Measurements from ENCODE around the gene KIRREL3.
A peak's percentile ranks its signal among the peaks of the same experiment; 100 is the strongest.

KIRREL3 gene

DNA sequence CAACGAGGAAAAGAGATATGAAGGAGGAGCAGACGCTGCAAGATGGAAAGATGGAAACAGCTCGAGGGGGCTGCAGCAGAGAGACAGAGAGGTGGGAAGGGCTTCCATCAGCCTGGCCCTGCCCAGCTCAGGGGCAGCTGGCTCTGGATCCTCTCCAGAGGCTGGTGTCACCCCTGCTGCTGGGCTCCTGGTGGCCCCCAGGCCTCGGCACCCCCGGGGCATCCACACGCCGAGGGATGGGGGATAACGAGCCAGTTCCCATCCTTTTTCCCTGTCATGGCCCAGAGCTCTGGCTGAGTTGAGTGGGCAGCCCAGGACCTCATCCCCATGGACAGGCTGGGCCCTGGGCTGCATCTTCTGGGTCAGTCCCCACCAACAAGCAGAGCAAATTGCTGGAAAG, 542.8 kb downstream of the KIRREL3 start:
- DNase-seq = no peak

- peak in 1 of 2 donors; percentile 24 for DNase-seq
Observed at GRCh38 chr11:126456783-126457542, 543.6 kb downstream of the KIRREL3 start.

GRCh38 chr11:126456089-126456488, 544.5 kb downstream of the KIRREL3 start:
- DNase-seq = no peak

DNA sequence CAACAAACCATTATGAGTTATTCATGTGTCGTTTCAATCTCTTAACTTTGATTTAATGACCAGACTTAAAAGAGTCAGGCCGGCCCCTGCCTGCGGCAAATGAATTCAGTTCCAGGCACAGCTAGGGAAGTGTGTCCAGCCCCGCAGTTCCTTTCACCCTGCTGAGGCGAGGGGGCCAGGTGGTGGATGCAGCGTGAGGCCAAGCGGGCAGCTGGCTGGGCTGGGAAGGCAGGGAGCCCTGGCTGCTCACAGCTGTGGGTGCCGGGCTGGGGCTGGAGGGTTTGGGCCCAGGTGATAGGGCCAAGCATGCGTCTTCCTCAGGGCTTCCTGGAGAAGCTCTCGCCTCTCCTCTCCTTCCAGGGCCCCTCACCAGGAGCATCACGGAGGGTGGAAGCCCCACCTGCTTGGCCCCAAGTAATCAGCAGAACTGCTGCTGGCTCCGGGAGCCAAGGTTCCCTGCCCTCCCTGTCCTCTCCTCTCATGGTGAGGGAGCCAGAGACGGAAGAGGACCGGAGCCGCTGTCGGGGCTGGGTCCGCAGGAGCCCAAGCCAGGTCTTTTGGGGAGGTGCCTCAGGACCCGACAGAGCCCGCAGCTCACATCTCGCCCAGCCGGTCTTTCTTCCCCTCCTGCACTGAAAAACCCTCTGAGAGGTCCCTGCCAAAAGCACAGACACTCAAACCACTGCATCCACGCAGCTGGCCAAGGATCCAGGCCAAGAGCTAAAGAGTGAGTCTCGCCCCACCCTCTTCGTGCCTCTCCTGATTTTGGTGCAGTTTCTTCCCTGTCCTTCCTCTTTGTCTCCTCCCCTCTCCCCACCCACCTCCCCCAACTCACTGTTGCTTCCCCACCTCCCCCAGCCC, 548.1 kb downstream of the KIRREL3 start:
- DNase-seq = no peak

GRCh38 chr11:126451211-126451802, 549.3 kb downstream of the KIRREL3 start:
- no peak for DNase-seq

DNA sequence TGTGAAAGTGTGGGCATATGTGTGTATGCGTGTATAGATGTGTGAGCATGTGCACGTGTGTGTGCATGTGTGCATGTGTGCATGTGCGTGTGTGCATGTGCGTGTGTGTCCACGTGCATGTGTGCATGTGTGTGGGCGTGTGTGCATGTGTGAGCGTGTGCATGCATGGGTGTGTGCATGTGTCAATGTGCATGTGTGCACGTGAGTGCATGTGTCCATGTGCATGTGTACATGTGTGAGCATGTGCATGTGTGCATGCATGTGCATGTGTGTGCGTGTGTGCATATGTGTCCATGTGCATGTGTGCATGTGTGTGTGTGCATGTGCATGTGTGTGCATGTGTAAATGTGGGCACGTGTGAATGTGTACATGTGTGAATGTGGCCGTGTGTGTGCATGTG, 549.8 kb downstream of the KIRREL3 start:
- DNase-seq = no peak

GRCh38 chr11:126450198-126450597, 550.4 kb downstream of the KIRREL3 start:
- DNase-seq = no peak

DNA sequence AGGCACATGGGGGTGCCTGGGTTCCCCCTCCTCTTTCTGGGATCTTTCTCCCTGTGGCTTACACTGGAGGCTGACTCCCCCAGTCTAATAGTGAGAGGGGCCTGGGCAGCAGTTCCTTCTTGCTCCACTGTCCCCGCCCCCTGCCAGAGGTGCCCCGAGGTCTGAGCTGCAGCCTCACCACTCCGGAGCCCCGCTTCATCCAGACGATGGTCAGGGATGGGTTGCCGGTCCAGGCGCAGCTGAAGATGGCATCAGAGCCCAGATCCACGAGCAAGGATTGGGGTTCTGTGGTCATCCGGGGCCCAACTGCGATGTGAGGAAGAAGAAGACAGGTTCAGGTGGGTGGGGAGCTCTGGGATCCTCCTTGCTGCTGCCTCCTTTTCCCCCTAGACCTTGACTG, 554.0 kb downstream of the KIRREL3 start:
- no peak for DNase-seq

- no peak for DNase-seq
Observed at GRCh38 chr11:126444072-126444471, 556.5 kb downstream of the KIRREL3 start.

DNA sequence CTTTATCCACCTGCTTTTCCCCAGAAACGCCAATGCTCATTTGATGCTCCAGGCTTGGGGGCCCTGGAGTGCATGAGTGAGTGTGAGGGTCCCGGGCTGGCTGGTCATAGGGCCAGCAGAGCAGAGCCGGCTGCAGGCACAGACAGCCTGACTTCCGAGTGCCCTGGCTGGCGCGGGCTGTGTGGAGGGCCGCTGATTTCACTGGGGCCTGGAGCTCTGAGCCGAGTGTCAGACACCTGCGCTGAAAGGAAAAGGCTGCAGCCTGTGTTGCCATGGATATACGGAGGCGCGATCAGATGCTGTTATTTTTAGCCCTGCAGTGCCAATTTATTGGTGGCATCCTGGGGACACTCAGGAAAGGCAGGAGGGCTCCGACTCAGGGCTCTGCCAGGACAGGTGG, 557.5 kb downstream of the KIRREL3 start:
- DNase-seq = no peak

GRCh38 chr11:126440792-126441514, 559.6 kb downstream of the KIRREL3 start:
- peak; percentile 74 to 77 for DNase-seq

- no peak for DNase-seq
Observed at GRCh38 chr11:126440276-126440675, 560.3 kb downstream of the KIRREL3 start.

DNA sequence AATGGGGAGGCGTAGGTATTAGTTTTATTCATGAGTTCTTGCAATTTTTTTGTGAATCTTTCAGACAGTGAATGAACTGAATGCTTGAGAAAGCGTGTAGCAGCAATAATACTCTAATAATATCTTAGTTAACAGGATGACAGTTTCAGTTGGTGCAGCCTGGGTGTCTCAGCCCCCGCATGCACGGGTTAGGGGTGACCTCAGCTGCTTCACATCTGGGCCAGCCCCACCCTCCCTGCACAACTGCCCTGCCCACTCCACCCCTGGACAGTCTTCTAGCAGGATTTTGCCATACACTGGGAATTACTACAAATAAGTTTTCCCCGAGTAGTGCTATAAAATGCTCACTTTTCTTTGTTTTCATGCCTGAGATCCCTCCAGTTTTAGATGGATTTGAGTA, 561.9 kb downstream of the KIRREL3 start:
- DNase-seq = peak; percentile 14 to 62

DNA sequence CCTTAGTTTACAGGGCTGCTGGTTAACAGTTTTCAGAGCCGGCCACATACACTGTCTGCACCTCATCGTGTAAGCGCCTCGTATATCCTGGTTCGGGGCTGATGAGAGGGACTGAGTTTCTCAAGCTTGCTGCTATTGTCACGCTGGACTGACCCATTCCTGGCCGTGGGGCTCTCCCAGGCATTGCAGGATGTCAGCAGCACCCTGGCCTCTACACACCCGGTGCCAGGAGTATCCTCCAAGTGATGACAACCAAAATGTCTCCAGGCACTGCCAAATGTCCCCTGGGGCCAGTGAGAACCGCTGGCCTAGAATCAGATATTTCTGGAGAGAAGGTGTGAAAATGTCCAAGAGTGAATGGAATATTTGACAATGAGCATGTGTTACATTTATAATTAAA, 562.3 kb downstream of the KIRREL3 start:
- no peak for DNase-seq

DNA sequence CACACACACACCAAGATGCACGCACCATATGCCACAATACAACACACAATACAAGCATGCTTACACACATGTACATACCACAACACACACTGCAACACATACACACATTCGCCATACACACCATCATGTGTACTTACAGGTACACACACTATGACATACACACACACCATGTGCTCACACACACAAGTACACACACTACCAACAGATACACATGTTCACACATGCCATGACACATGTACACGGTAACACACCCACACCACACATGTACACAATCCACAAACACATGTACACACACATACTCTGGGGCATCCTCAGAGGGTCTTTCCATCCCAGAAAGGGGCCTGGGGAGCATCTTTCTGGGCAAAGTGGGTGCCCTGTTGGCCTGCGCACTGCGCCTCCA, 562.8 kb downstream of the KIRREL3 start:
- no peak for DNase-seq

DNA sequence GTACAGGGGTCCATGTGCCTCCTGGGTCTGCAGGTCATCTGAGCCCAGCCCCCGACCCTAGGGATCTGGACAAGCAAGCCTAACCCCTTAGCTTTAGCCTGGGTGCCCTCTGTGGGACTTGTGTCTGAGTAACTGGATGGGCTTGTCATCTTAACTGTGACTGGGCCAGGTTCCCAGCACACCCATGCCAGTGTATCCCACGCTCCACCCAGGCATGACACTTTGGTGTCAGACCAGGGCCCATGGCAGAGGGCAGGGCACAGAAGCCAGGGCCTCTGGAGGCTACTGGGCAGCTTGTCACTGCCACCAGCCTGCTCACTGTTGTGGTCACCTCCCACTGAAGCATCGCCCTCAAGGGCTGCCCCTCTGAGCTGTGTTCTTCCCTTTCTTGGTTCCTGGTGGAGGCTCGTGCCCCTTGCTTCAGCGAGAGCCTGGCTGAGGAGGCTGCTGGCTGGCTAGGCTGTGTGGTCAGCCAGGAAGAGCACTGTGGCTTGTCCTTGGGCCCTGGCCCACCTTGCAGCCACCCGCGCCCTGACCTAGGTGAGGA, 564.3 kb downstream of the KIRREL3 start:
- peak; percentile 28 to 64 for DNase-seq

DNA sequence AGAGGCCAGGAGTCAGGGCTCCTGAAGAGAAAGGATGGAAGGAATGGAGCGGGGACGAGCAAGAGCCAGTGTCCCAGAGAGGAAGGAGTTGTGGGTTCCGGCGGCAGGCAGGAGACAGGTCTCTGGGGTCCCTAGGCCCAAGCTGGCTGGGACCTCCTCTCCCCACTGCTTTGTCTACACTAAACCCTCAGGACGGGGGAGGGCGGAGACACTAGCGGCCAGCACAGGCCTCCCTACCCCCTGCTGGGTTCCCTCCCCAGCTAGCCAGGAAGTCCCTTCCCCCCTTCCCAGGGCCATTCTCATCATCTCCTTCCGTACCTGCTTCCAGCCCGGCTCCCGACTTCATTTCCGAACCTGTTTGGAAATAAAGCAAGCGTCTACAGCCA, 565.6 kb downstream of the KIRREL3 start:
- no peak for DNase-seq

DNA sequence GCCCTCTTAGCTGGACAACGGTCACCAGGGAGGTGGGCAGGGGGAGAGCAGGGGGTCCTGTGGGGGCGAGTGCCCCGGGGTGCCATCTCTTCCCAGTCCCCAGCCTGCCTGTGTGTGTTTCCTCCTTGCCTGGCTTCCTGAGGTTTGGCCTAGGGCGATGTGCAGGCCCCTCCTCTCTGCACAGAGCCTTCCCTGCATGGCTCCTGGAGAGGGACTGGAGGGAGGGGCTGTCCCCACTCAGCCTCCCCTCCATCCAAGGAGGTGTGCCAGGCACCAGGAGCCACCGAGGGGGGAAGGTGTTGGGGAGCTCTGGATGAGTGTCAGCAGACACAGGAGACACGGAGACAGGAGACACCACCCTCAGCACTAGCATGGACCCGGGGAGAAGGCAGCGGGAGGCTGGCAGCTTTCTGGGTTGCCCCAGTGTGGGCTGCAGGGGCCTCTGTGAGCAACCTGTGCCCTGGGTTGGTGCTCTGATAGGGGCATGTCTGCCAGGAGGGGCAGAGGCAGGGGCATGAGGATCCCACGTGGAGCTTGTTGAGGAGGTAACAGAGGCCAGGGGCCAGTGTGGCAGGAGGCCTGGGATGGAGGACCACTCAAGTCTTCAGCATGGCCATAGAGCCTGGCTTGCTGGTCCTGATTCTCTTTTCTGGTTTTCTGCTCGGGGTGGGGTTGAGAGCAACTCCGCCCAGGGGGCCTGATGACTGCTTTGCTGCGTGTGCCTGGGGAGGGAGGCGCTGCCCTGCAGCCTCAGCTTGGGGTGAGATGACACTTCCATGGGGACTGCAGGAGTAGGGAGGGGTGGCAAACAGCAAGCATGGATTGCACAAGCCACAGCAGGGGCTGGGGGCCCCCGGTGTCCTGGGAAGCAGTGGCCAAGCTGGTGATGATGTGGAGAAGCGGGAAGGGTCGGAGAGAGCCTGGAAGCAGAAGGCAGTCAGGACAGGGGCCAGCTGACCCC, 566.3 kb downstream of the KIRREL3 start:
- no peak for DNase-seq

GRCh38 chr11:126433244-126433846, 567.2 kb downstream of the KIRREL3 start:
- DNase-seq = no peak

GRCh38 chr11:126432525-126432924, 568.0 kb downstream of the KIRREL3 start:
- DNase-seq = no peak

- DNase-seq = no peak
Observed at GRCh38 chr11:126432065-126432461, 568.5 kb downstream of the KIRREL3 start.
